Vagina (tissue), 2 donors: ENCODE results near the gene PDZD7.

ENCODE experiments used
- POLR2A ChIP-seq, 2 donors: fragments of 450-650 bp; IDR thresholded peaks; one replicate each; pipeline ENCODE4 v1.6.1; 2017; ENCODE audit warnings: antibody characterized with exemption in 2 of 2, mild to moderate bottlenecking in 2 of 2, moderate library complexity in 2 of 2
- POLR2AphosphoS5 ChIP-seq, 2 donors: sonication (generic); formaldehyde crosslinking; IDR thresholded peaks; one replicate each; pipeline ENCODE4 v1.9.0; 2017; ENCODE audit warnings: antibody characterized with exemption in 2 of 2, mild to moderate bottlenecking in 2 of 2, low read depth in 1 of 2; ENCODE audit not compliant: insufficient read depth in 1 of 2
- TF ChIP-seq, protein P1 (sequence below), 3 experiments: fragments of 450-650 bp in 2 of 3; fragments of 200-600 bp in 1 of 3; sonication (generic) in 1 of 3; IDR thresholded peaks; one replicate each; pipeline ENCODE4 v1.5.1; 2017 to 2019; ENCODE audit warnings: antibody characterized with exemption in 3 of 3, mild to moderate bottlenecking in 2 of 3, moderate library complexity in 2 of 3

DNA sequence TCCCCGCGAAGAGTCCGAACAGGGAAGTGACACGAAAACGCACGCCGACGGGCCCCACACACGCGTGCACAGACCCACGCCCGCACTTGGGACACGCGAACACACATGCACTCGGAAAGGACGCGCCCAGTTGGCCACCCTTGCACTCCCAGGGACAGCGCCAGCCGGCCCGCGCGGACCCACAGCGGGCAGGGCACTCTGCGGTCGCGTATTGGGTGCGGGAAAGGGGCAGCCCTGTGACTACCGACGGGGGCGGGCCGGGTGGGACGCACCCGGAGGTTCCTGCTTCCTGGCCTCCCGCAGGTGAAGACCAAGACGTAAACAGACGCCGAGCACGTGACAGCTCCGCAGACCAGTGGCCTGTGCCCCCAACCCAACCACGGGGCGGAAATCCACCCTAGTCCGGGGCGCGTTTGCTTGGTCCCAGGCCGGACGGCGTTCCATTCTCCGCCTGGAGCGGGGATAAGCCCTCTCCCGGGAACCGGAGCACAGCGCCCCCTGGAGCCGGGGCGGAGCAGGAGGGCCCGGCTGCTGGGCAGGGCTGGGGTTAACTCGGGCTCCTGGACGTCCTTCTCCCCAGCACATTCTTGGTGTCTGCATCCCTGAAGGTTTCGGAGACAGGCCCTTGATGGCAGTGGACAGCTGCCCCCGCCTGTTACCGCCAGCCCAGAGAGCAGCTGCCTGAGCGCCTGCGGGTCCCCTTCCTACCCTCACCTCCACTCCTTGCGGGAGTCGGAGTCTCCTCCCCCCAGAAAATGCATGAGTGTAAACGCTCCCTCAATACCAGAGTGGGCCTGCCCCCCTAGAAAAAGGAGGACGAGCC, 33.4 kb downstream of the PDZD7 start:
- TF ChIP-seq, protein P1, sequence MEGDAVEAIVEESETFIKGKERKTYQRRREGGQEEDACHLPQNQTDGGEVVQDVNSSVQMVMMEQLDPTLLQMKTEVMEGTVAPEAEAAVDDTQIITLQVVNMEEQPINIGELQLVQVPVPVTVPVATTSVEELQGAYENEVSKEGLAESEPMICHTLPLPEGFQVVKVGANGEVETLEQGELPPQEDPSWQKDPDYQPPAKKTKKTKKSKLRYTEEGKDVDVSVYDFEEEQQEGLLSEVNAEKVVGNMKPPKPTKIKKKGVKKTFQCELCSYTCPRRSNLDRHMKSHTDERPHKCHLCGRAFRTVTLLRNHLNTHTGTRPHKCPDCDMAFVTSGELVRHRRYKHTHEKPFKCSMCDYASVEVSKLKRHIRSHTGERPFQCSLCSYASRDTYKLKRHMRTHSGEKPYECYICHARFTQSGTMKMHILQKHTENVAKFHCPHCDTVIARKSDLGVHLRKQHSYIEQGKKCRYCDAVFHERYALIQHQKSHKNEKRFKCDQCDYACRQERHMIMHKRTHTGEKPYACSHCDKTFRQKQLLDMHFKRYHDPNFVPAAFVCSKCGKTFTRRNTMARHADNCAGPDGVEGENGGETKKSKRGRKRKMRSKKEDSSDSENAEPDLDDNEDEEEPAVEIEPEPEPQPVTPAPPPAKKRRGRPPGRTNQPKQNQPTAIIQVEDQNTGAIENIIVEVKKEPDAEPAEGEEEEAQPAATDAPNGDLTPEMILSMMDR (IDR thresholded peaks at IDR 0.05), result peak; percentile 59 to 83 (median 63)
- TF ChIP-seq POLR2A (IDR thresholded peaks at IDR 0.05), result no peak
- TF ChIP-seq POLR2AphosphoS5 (IDR thresholded peaks at IDR 0.05; ENCODE audit: insufficient read depth in 1 of 2, low read depth in 1 of 2), result no peak
